NT2/D1 (cell line): ENCODE measurements around the gene IGSF6.
"Not testable (repeated sequence)": the region's sequence is repeated elsewhere in the genome, so short reads cannot be mapped to it uniquely, and the experiment has no call there.

Experiments used
- DNase-seq: peaks from one replicate; pipeline ENCODE4 v3.0.0-alpha.2; 2011; ENCODE audit warnings: low read depth, low spot score
- H3K27me3 ChIP-seq: 2 replicates; pipeline ENCODE4 v1.6.0; 2011; ENCODE audit warnings: mild to moderate bottlenecking; ENCODE audit not compliant: insufficient read length, insufficient read depth
- H3K36me3 ChIP-seq: 2 replicates; pipeline ENCODE4 v1.6.1; 2011; ENCODE audit warnings: mild to moderate bottlenecking, low read length, mixed read lengths; ENCODE audit not compliant: insufficient read depth, insufficient read length
- H3K4me1 ChIP-seq: 2 replicates; pipeline ENCODE4 v1.5.1; 2011; ENCODE audit not compliant: insufficient read depth, insufficient read length
- H3K4me3 ChIP-seq: 2 replicates; pipeline ENCODE4 v1.5.1; 2011; ENCODE audit warnings: low read depth; ENCODE audit not compliant: insufficient read length
- H3K9ac ChIP-seq: 2 replicates; pipeline ENCODE4 v1.6.0; 2011; ENCODE audit warnings: low read depth; ENCODE audit not compliant: insufficient read length
- H3K9me3 ChIP-seq: 2 replicates; pipeline ENCODE4 v1.5.1; 2011; ENCODE audit warnings: mild to moderate bottlenecking, low read length; ENCODE audit not compliant: insufficient read depth
- SUZ12 ChIP-seq: IDR thresholded peaks from 2 replicates; pipeline ENCODE4 v1.6.1; 2011; ENCODE audit not compliant: insufficient read length, insufficient read depth; ENCODE audit errors: extremely low read depth
- YY1 ChIP-seq: IDR thresholded peaks from 2 replicates; pipeline ENCODE4 v1.6.1; 2011; ENCODE audit not compliant: insufficient read length, insufficient read depth
- ZNF274 ChIP-seq: IDR thresholded peaks from 2 replicates; pipeline ENCODE4 v1.6.1; 2011; ENCODE audit warnings: mild to moderate bottlenecking, low read depth, low read length

IGSF6 gene

DNA sequence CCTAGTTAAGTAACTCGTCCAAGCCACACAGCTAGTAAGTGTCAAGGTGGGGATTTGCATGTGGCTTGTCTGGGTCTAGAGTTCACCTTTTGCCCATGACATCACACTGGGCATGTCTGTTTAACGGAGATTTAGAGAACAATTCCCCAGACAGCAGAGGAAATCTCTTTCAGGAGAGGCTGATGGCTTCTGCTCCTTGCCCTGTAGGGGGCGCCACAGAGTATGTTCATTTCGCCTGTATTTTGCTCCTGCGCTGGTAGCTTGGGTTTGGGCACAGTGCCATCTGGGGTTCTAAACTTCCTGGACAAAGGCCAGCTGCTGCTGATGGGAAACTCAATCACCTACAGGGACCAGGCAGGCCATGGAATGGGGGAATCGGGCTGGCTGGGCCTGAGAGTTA lies 31.8 kb upstream of the IGSF6 start:
- TF ChIP-seq ZNF274 (no peak), SUZ12 (no peak), YY1 (no peak)
- no peaks in the 10 kb centered on the region for H3K27me3 ChIP-seq
- no peaks in the 10 kb centered on the region for H3K4me1 ChIP-seq
- no peaks in the 10 kb centered on the region for H3K36me3 ChIP-seq
- H3K9ac ChIP-seq, result no peak overlapping the region
- no peaks in the 10 kb centered on the region for H3K9me3 ChIP-seq
- no peak overlapping the region for H3K4me3 ChIP-seq
- DNase-seq, result no peak

DNA sequence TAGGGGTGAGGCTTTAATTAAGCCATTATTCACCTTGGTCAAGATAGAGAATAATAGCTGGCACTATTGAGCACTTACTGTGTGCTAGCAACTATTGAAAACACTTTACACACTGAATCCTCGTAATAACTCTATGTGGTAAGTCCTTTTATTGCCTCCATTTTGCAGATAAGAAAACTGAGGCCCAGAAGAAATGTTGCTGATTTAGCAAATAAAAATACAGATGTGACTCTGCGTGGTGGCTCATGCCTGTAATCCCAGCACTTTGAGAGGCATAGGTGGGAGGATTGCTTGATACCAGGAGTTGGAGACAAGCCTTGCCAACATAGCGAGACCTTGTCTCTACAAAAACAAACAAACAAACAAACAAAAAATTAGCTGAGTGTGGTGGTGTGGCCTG lies 30.8 kb upstream of the IGSF6 start:
- no peak overlapping the region for H3K9ac ChIP-seq
- no peaks in the 10 kb centered on the region for H3K4me1 ChIP-seq
- H3K9me3 ChIP-seq, result no peaks in the 10 kb centered on the region
- TF ChIP-seq ZNF274 (no peak), YY1 (no peak), SUZ12 (no peak)
- H3K4me3 ChIP-seq, result no peak overlapping the region
- H3K27me3 ChIP-seq, result no peaks in the 10 kb centered on the region
- no peak for DNase-seq
- no peaks in the 10 kb centered on the region for H3K36me3 ChIP-seq

DNA sequence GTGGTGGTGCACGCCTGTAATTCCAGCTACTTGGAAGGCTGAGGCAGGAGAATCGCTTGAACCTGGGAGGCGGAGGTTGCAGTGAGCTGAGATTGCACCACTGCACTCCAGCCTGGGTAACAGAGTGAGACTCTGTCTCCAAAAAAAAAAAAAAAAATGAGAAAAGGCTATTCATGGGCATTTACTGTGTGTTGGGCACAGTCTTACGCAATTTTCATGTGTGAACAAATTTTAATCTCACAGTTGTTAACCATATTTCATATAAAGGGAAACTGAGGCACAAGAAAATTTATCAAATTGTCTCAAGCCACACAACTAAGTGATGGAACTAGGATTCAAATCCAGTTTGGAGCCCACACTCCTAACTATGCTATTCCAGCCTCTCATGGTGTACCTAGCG lies 28.3 kb upstream of the IGSF6 start:
- not testable (repeated sequence) for H3K4me3 ChIP-seq, H3K36me3 ChIP-seq, H3K4me1 ChIP-seq, H3K9me3 ChIP-seq, DNase-seq, H3K9ac ChIP-seq, H3K27me3 ChIP-seq

DNA sequence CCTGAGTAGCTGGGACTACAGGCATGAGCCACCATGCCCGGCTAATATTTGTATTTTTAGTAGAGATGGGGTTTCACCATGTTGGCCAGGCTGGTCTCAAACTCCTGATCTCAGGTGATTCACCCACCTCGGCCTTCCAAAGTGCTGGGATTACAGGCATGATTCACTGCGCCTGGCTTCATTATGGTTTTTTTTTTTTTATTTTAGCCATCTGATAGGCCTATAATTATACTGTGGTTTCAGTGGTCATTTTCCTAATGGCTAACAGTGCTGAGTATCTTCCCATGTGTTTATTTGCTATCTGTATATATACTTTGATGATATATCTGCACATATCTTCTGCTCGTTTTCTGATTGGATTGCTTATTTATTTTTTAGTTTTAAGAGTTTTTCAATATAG lies 22.0 kb upstream of the IGSF6 start:
- not testable (repeated sequence) for H3K9me3 ChIP-seq, H3K9ac ChIP-seq, DNase-seq, H3K27me3 ChIP-seq, H3K36me3 ChIP-seq, H3K4me3 ChIP-seq, H3K4me1 ChIP-seq

DNA sequence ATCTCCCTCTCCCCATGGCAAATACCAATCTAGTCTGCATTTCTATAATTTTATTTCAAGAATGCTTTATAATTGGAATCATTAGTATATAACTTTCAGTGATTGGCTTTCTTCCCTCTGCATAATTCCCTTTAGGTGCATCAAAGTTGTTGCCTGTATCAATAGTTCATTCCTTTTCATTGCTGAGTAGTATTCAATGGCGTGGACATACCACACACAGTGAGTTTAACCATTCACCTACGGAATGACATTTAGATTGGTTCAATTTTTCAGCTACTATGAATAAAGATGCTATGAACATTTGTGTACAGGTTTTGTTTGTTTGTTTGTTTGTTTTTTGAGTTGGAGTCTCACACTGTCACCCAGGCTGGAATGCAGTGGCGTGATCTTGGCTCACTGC lies 21.1 kb upstream of the IGSF6 start:
- Histone ChIP-seq H3K9me3 (peaks cover 5% of the 10 kb centered on the region; the same call in 1 of the 2 replicates), H3K9ac (no peak overlapping the region)

DNA sequence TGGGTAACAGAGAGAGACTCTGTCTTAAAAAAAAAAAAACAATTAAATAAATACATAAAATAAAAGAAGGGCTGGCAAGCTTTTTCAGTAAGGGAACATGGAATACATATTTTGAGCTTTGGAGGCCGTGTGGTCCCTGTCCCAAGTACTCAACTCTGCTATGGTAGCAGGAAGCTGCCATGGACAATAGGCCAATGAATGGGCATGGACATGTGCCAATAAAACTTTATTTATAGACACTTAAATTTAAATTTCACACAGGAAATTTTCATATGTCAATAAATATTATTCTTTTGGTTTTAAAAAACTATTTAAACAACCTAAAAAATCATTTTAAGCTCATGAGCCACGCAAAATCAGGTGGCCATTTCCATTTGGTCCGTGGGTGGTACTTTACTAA lies 15.2 kb upstream of the IGSF6 start:
- H3K4me1 ChIP-seq, result no peaks in the 10 kb centered on the region
- H3K27me3 ChIP-seq, result no peaks in the 10 kb centered on the region
- no peak overlapping the region for H3K4me3 ChIP-seq
- TF ChIP-seq SUZ12, result no peak
- TF ChIP-seq ZNF274, result no peak
- no peak for TF ChIP-seq YY1
- H3K36me3 ChIP-seq, result no peaks in the 10 kb centered on the region
- no peaks in the 10 kb centered on the region for H3K9me3 ChIP-seq
- DNase-seq, result no peak
- H3K9ac ChIP-seq, result no peak overlapping the region

More for the DNA sequence above, 21.1 kb upstream of the IGSF6 start:
- no peak overlapping the region for H3K4me3 ChIP-seq
- no peak for DNase-seq
- H3K4me1 ChIP-seq, result no peaks in the 10 kb centered on the region
- TF ChIP-seq YY1, result no peak
- no peak for TF ChIP-seq SUZ12
- no peak for TF ChIP-seq ZNF274
- no peaks in the 10 kb centered on the region for H3K36me3 ChIP-seq
- H3K27me3 ChIP-seq, result no peaks in the 10 kb centered on the region

DNA sequence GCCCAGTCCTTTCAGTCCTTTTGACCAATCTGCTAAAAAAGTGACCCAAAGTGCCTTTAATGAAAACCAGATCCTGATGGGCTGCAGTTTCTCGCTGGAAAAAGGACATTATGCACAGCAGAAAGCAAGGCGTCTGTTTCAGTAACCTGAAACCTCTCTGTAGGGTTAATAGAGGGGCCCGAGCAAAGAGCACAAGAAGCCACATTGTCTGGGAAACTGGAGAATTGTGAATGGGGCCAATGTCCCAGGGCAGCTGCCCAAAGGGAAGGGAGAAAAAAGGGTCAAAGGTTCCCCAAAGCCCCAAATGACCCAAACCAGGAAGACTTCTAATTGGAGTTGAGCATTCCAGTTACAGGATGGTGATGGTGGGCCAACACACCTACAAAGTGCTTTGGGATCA lies 14.4 kb upstream of the IGSF6 start:
- H3K36me3 ChIP-seq, result no peaks in the 10 kb centered on the region
- no peak for DNase-seq
- H3K9ac ChIP-seq, result no peak overlapping the region
- no peak for TF ChIP-seq YY1
- no peak for TF ChIP-seq SUZ12
- no peak for TF ChIP-seq ZNF274
- H3K9me3 ChIP-seq, result no peaks in the 10 kb centered on the region
- H3K4me3 ChIP-seq, result no peak overlapping the region
- no peaks in the 10 kb centered on the region for H3K27me3 ChIP-seq
- H3K4me1 ChIP-seq, result no peaks in the 10 kb centered on the region

DNA sequence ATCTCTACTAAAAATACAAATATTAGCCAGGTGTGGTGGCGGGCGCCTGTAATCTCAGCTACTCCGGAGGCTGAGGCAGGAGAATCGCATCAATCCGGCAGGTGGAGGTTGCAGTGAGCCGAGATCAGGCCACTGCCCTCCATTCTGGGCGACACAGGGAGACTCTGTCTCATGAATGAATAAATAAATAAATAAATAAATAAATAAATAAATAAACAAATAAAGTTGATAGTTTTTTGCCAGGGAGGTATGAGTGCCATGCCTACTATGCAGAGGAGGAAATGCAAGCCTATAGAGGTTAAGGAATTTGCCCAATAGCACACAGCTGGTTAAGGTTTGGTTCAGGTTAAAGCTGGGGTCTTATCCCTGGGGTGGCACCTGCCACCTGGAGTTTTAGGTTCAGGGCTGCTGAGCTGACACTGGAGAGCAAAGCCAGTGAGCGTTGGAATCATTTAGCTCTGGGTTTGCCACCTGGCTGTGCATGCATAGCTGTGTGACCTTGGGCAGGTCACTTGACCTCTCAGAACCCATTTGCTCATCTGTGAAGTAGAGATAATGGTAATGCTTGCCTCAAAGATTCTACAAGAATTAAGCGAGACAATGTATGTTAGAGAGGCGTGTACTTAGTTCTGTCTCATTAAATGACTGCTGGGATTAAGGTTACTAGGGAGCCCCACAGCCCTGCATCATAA lies 12.5 kb upstream of the IGSF6 start:
- TF ChIP-seq SUZ12 (no peak), YY1 (no peak), ZNF274 (no peak)
- H3K4me1 ChIP-seq, result no peaks in the 10 kb centered on the region

More for the DNA sequence above, 12.5 kb upstream of the IGSF6 start:
- Histone ChIP-seq H3K9me3 (no peaks in the 10 kb centered on the region), H3K9ac (no peak overlapping the region), H3K36me3 (no peaks in the 10 kb centered on the region), H3K27me3 (no peaks in the 10 kb centered on the region), H3K4me3 (no peak overlapping the region)
- no peak for DNase-seq
